ENCODE data around the gene TBC1D1. TPM values are rescaled to one million over a fixed set of nuclear protein-coding genes. Genes with fewer than 3 reads are reported as not detected.
A peak's percentile ranks its signal among the peaks of the same experiment; 100 is the strongest.

Gene TBC1D1
- polyA plus RNA-seq, 3 donors: 23.3 to 70.0 (median 31.5) TPM

GRCh38 chr4:37994569-37994968 is 103.7 kb downstream of the TBC1D1 start:
- intact Hi-C loops (cut with micrococcal nuclease): no loop called here
- peaks cover 2 to 20% of the 10 kb centered on the region in 2 donors for H3K36me3 ChIP-seq (replicated peaks in 1 of 2; ENCODE audit: control insufficient read depth in 1 of 2, insufficient read depth in 2 of 2, low read length in 2 of 2)
- no peaks in the 10 kb centered on the region for H3K27me3 Mint-ChIP-seq (ENCODE audit: low read depth in 3 of 3)
- no peak overlapping the region for H2AFZ ChIP-seq (ENCODE audit: insufficient read depth, low read depth, low read length, poor library complexity, severe bottlenecking)
- H3K4me1 ChIP-seq (ENCODE audit: control insufficient read depth in 1 of 2, insufficient read depth in 2 of 2, low read length in 2 of 2): peaks cover 29 to 34% of the 10 kb centered on the region in 2 donors
- H3K27ac Mint-ChIP-seq: peak overlapping the region in 5 of 7 donors; percentile 19 to 87 (median 73)
- H3K27me3 ChIP-seq (ENCODE audit: control insufficient read depth in 2 of 2, insufficient read depth in 2 of 2, low read length in 2 of 2): no peaks in the 10 kb centered on the region
- no CpG with 5 or more reads among the region's 3 CpGs for WGBS (ENCODE audit: insufficient coverage)
- H3K4me2 ChIP-seq (replicated peaks; ENCODE audit: extremely low read depth, low read length, poor library complexity, severe bottlenecking): no peak overlapping the region
- no peaks in the 10 kb centered on the region for H3K9me3 ChIP-seq (replicated peaks in 1 of 2; ENCODE audit: control insufficient read depth in 1 of 2, insufficient read depth in 1 of 2, low read length in 2 of 2)
- H3K36me3 Mint-ChIP-seq: peaks cover 17 to 32% of the 10 kb centered on the region in 2 donors
- peaks cover 49% of the 10 kb centered on the region for H3K4me1 Mint-ChIP-seq
- H3K9ac ChIP-seq (ENCODE audit: insufficient read depth, low read length, poor library complexity, severe bottlenecking): no peak overlapping the region
- no peak overlapping the region for H3K4me3 Mint-ChIP-seq
- peaks cover 0 to 2% (median 0%) of the 10 kb centered on the region in 7 donors for H3K9me3 Mint-ChIP-seq
- DNase-seq: no peak
- H3K79me2 ChIP-seq (ENCODE audit: insufficient read depth, low read length): peaks cover 97% of the 10 kb centered on the region
- H3K27ac ChIP-seq (ENCODE audit: low read depth in 1 of 2, low read length in 2 of 2): peak overlapping the region in 1 of 2 donors; percentile 59
- H3K4me3 ChIP-seq (replicated peaks in 1 of 3; ENCODE audit: low read depth in 2 of 3, low read length in 3 of 3): no peak overlapping the region
- peaks cover 60% of the 10 kb centered on the region for H4K20me1 ChIP-seq (ENCODE audit: insufficient read depth, low read length)
- TF ChIP-seq CTCF (IDR thresholded peaks at IDR 0.05): no peak

DNA sequence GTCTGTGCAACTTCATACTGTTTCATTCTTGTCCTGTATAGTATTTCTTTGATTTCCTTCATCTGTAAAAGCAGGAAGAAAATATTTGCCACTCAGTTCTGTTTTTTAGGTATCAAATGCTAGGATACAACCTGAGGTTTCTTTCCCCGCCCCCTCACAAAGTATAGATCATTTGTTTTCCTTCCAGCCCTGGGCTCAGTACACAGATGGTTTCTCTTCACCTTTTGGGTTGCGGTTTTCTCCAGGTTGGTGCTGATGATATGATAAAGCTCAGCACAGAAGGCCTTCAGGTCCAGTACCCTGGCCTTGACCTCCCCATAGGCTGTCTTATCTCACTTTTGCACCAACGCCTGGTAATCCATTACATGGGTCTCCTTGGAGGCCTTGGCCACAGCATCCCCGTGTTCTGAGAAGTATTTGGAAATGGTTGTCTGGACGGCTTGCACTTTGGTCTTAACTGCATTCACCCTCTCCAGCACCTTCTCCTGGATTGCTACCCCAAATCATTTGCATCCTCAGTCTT is 104.5 kb downstream of the TBC1D1 start:
- DNase-seq: no peak
- Mint-ChIP-seq H3K4me3 (no peak overlapping the region), H3K4me1 (peaks cover 42% of the 10 kb centered on the region), H3K27me3 (ENCODE audit: low read depth in 3 of 3) (no peaks in the 10 kb centered on the region), H3K36me3 (peaks cover 17 to 32% of the 10 kb centered on the region in 2 donors), H3K27ac (peak overlapping the region in 4 of 7 donors; percentile 2 to 63 (median 35)), H3K9me3 (peaks cover 0 to 2% (median 0%) of the 10 kb centered on the region in 7 donors)
- peaks cover 60% of the 10 kb centered on the region for H4K20me1 ChIP-seq (ENCODE audit: insufficient read depth, low read length)
- peak overlapping the region in 1 of 2 donors; percentile 59 for H3K27ac ChIP-seq (ENCODE audit: low read depth in 1 of 2, low read length in 2 of 2)
- no peak for TF ChIP-seq CTCF (IDR thresholded peaks at IDR 0.05)
- no peaks in the 10 kb centered on the region for H3K9me3 ChIP-seq (replicated peaks in 1 of 2; ENCODE audit: control insufficient read depth in 1 of 2, insufficient read depth in 1 of 2, low read length in 2 of 2)
- no peak overlapping the region for H3K4me2 ChIP-seq (replicated peaks; ENCODE audit: extremely low read depth, low read length, poor library complexity, severe bottlenecking)
- H3K4me3 ChIP-seq (replicated peaks in 1 of 3; ENCODE audit: low read depth in 2 of 3, low read length in 3 of 3): no peak overlapping the region
- no peak overlapping the region for H3K9ac ChIP-seq (ENCODE audit: insufficient read depth, low read length, poor library complexity, severe bottlenecking)
- H3K36me3 ChIP-seq (replicated peaks in 1 of 2; ENCODE audit: control insufficient read depth in 1 of 2, insufficient read depth in 2 of 2, low read length in 2 of 2): peaks cover 4 to 20% of the 10 kb centered on the region in 2 donors
- no peak overlapping the region for H2AFZ ChIP-seq (ENCODE audit: insufficient read depth, low read depth, low read length, poor library complexity, severe bottlenecking)
- H3K27me3 ChIP-seq (ENCODE audit: control insufficient read depth in 2 of 2, insufficient read depth in 2 of 2, low read length in 2 of 2): no peaks in the 10 kb centered on the region
- peaks cover 99% of the 10 kb centered on the region for H3K79me2 ChIP-seq (ENCODE audit: insufficient read depth, low read length)
- intact Hi-C loops (cut with micrococcal nuclease): no loop called here
- WGBS (ENCODE audit: insufficient coverage): 100% methylated on average over 1 of the region's 5 CpGs
- peaks cover 21 to 26% of the 10 kb centered on the region in 2 donors for H3K4me1 ChIP-seq (ENCODE audit: control insufficient read depth in 1 of 2, insufficient read depth in 2 of 2, low read length in 2 of 2)

Measured in CD14-positive monocyte (primary cell).